B cell (primary cell): ENCODE data around the gene GNAI3. TPM values are rescaled to one million over a fixed set of nuclear protein-coding genes. Genes with fewer than 3 reads are reported as not detected.

Experiments
- ATAC-seq: fragments of 200-7000 bp; cut with Tn5 transposase; one replicate; pipeline ENCODE4 v1.10.0; 2021; ENCODE audit warnings: low read depth, mild to moderate bottlenecking, moderate number of reproducible peaks, moderate library complexity
- CTCF ChIA-PET: fragments of 350-600 bp; sonication (Branson Sonifier 250); formaldehyde crosslinking; loops from one replicate; lab custom pipeline; 2021; ENCODE audit warnings: antibody characterized with exemption, inconsistent platforms; lab: Charles Lee
- POLR2A ChIA-PET: fragments of 350-600 bp; sonication (Branson Sonifier 250); formaldehyde crosslinking; loops from one replicate; lab custom pipeline; 2021; ENCODE audit warnings: antibody characterized with exemption; lab: Charles Lee
- DNase-seq: peaks from one replicate; pipeline ENCODE4 v3.0.0; 2013
- H2AFZ ChIP-seq: 2 replicates; pipeline ENCODE4 v1.6.1; 2012; ENCODE audit warnings: mild to moderate bottlenecking, low read depth, low read length; ENCODE audit not compliant: insufficient read depth, poor library complexity, severe bottlenecking
- H3K27ac ChIP-seq, 2 donors: 1 replicate in 1 of 2; 2 replicates in 1 of 2; pipeline ENCODE4 v1.5.1; 2012 to 2013; ENCODE audit warnings: low read length in 2 of 2, mild to moderate bottlenecking in 2 of 2, moderate library complexity in 1 of 2
- H3K27me3 ChIP-seq, 4 experiments: fragments of 200-600 bp in 1 of 4; sonication (generic) in 1 of 4; replicated peaks in 1 of 4; 1 replicate in 2 of 4; 2 replicates in 2 of 4; pipeline versions ENCODE4 v1.6.1 to v1.7.0; 2013 to 2016; ENCODE audit warnings: low read length in 3 of 4, mild to moderate bottlenecking in 2 of 4, mixed read lengths in 1 of 4, moderate library complexity in 1 of 4; ENCODE audit not compliant: insufficient read depth in 4 of 4, control insufficient read depth in 3 of 4; ENCODE audit errors: control extremely low read depth in 1 of 4
- H3K36me3 ChIP-seq, 2 experiments: replicated peaks in 1 of 2; 1 replicate in 1 of 2; 2 replicates in 1 of 2; pipeline versions ENCODE4 v1.6.1 to v1.7.1; 2013; ENCODE audit warnings: low read length in 1 of 2; ENCODE audit not compliant: insufficient read depth in 2 of 2, control insufficient read depth in 1 of 2; ENCODE audit errors: control extremely low read depth in 1 of 2, extremely low read depth in 1 of 2
- H3K4me1 ChIP-seq, 2 donors: fragments of 200-600 bp in 1 of 2; sonication (generic) in 1 of 2; 1 replicate in 1 of 2; 2 replicates in 1 of 2; pipeline versions ENCODE4 v1.5.1 to v1.6.1; 2013 to 2017; ENCODE audit warnings: low read length in 2 of 2; ENCODE audit not compliant: control insufficient read depth in 2 of 2, insufficient read depth in 2 of 2
- H3K4me2 ChIP-seq: replicated peaks from 2 replicates; pipeline ENCODE3; 2012; ENCODE audit warnings: mild to moderate bottlenecking, low read depth, low read length; ENCODE audit not compliant: poor library complexity, severe bottlenecking
- H3K4me3 ChIP-seq, 5 experiments: fragments of 200-600 bp in 1 of 5; sonication (generic) in 1 of 5; 1 replicate in 3 of 5; 2 replicates in 2 of 5; pipeline versions ENCODE4 v1.5.1 to v1.7.0; 2011 to 2016; ENCODE audit warnings: low read length in 4 of 5, mild to moderate bottlenecking in 4 of 5, low read depth in 2 of 5, control low read depth in 1 of 5, moderate library complexity in 1 of 5; ENCODE audit not compliant: insufficient read depth in 1 of 5; ENCODE audit errors: control extremely low read depth in 1 of 5, extremely low read depth in 1 of 5
- H3K79me2 ChIP-seq: fragments of 200-600 bp; sonication (generic); one replicate; pipeline ENCODE4 v1.6.0; 2016; ENCODE audit warnings: low read length; ENCODE audit not compliant: control insufficient read depth, insufficient read depth
- H3K9ac ChIP-seq: fragments of 200-600 bp; sonication (generic); 2 replicates; pipeline ENCODE4 v1.6.1; 2017; ENCODE audit warnings: mild to moderate bottlenecking, low read length, moderate library complexity
- H3K9me3 ChIP-seq, 3 donors: one replicate each; pipeline versions ENCODE4 v1.6.1 to v1.7.1; 2013; ENCODE audit warnings: low read length in 2 of 3; ENCODE audit not compliant: control insufficient read depth in 2 of 3, insufficient read depth in 1 of 3; ENCODE audit errors: control extremely low read depth in 1 of 3
- H4K20me1 ChIP-seq: 2 replicates; pipeline ENCODE4 v1.6.0; 2012; ENCODE audit warnings: mild to moderate bottlenecking, low read length; ENCODE audit not compliant: insufficient read depth, control insufficient read depth, poor library complexity, severe bottlenecking
- H3K27ac Mint-ChIP-seq: one replicate; pipeline ENCODE4 v1.8.0; 2021; ENCODE audit warnings: mixed read lengths
- H3K27me3 Mint-ChIP-seq: one replicate; pipeline ENCODE4 v1.8.0; 2021; ENCODE audit warnings: mixed read lengths
- H3K4me1 Mint-ChIP-seq: one replicate; pipeline ENCODE4 v1.8.0; 2021; ENCODE audit warnings: mixed read lengths
- H3K4me3 Mint-ChIP-seq: one replicate; pipeline ENCODE4 v1.8.0; 2021; ENCODE audit warnings: mixed read lengths
- H3K9me3 Mint-ChIP-seq: one replicate; pipeline ENCODE4 v1.8.0; 2022; ENCODE audit warnings: mixed read lengths; ENCODE audit not compliant: insufficient read depth
- EZH2 ChIP-seq: IDR thresholded peaks from 2 replicates; pipeline ENCODE4 v1.6.1; 2012; ENCODE audit warnings: borderline replicate concordance, low read depth, mild to moderate bottlenecking, moderate library complexity, low read length; ENCODE audit not compliant: insufficient read depth, poor library complexity, severe bottlenecking
- WGBS: methylation state at CpG from one replicate; pipeline ENCODE4 v1.1.5; 2013; ENCODE audit warnings: missing lambda C conversion rate; ENCODE audit not compliant: insufficient coverage; 5-methylcytosine and 5-hydroxymethylcytosine counted together
- intact Hi-C: fragments of 100-400 bp; cut with micrococcal nuclease; formaldehyde crosslinking; loops from one replicate; pipeline ENCODE4 v1.10.0; 2022
- polyA plus RNA-seq: library from polyadenylated mRNA; depleted of rRNA; stranded (reverse); fragments of >200 nt; gene quantifications from 2 replicates; pipeline ENCODE4 v1.2.3, GENCODE V29; 2012
- total RNA-seq, 2 donors: library from RNA; stranded (reverse); fragments of 120-200 nt in 1 of 2; gene quantifications; 1 replicate in 1 of 2; 2 replicates in 1 of 2; pipeline versions ENCODE4 v1.2.3 to v1.2.4, GENCODE V29; 2013 to 2022
- TF ChIP-seq, protein P1 (sequence below): fragments of 200-600 bp; IDR thresholded peaks from one replicate; pipeline ENCODE4 v1.8.0; 2022; ENCODE audit warnings: antibody characterized with exemption, mild to moderate bottlenecking

GNAI3 gene
- total and polyA plus RNA-seq, 2 donors (not counting 1 experiment from before 2014, with no cell fraction given), result 1.6 to 8.5 TPM

DNA sequence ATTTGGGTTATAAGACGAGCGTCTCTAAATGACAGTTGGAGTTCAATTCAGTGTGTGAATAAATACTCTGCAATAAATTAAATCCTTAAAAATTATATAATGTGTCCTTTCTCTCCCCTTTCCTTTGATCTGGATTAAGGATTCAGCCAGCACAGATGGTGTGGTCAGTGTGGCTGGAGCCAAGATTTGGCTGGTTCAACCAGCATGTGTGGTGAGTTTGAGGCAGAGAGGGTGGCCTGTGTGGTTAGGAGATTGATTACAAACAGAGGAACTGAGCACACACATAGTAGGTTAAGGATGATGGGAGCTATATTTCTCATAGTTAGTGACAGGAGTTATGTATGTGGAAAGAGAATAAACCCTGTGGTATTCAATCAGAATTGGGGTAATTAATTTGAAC is 24.7 kb upstream of the GNAI3 start:
- ChIA-PET POLR2A (no interaction called here), CTCF (interaction anchor here (2.1 to 21.6 kb wide), 2 partner anchors 9 to 24 kb away, joined by 9 to 926 read pairs; partner anchors contain the start of genes AMIGO1, ATXN7L2 and CYB561D1)
- ATAC-seq, result no peak
- Histone ChIP-seq H4K20me1 (no peaks in the 10 kb centered on the region), H3K79me2 (no peaks in the 10 kb centered on the region), H3K36me3 (no peaks in the 10 kb centered on the region), H3K9ac (no peak overlapping the region), H3K9me3 (no peaks in the 10 kb centered on the region), H2AFZ (no peak overlapping the region), H3K4me3 (no peak overlapping the region), H3K27ac (no peak overlapping the region), H3K27me3 (peaks cover 0 to 3% (median 1%) of the 10 kb centered on the region in 4 experiments), H3K4me2 (no peak overlapping the region), H3K4me1 (no peaks in the 10 kb centered on the region)
- DNase-seq, result no peak
- H3K4me1 Mint-ChIP-seq, result no peaks in the 10 kb centered on the region
- no peaks in the 10 kb centered on the region for H3K9me3 Mint-ChIP-seq
- H3K27ac Mint-ChIP-seq, result no peak overlapping the region
- H3K27me3 Mint-ChIP-seq, result peaks cover 25% of the 10 kb centered on the region
- no peak overlapping the region for H3K4me3 Mint-ChIP-seq
- no peak for TF ChIP-seq EZH2
- TF ChIP-seq, protein P1, sequence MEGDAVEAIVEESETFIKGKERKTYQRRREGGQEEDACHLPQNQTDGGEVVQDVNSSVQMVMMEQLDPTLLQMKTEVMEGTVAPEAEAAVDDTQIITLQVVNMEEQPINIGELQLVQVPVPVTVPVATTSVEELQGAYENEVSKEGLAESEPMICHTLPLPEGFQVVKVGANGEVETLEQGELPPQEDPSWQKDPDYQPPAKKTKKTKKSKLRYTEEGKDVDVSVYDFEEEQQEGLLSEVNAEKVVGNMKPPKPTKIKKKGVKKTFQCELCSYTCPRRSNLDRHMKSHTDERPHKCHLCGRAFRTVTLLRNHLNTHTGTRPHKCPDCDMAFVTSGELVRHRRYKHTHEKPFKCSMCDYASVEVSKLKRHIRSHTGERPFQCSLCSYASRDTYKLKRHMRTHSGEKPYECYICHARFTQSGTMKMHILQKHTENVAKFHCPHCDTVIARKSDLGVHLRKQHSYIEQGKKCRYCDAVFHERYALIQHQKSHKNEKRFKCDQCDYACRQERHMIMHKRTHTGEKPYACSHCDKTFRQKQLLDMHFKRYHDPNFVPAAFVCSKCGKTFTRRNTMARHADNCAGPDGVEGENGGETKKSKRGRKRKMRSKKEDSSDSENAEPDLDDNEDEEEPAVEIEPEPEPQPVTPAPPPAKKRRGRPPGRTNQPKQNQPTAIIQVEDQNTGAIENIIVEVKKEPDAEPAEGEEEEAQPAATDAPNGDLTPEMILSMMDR, result no peak
- no CpG with 5 or more reads among the region's 2 CpGs for WGBS
- intact Hi-C loops, result no loop called here

DNA sequence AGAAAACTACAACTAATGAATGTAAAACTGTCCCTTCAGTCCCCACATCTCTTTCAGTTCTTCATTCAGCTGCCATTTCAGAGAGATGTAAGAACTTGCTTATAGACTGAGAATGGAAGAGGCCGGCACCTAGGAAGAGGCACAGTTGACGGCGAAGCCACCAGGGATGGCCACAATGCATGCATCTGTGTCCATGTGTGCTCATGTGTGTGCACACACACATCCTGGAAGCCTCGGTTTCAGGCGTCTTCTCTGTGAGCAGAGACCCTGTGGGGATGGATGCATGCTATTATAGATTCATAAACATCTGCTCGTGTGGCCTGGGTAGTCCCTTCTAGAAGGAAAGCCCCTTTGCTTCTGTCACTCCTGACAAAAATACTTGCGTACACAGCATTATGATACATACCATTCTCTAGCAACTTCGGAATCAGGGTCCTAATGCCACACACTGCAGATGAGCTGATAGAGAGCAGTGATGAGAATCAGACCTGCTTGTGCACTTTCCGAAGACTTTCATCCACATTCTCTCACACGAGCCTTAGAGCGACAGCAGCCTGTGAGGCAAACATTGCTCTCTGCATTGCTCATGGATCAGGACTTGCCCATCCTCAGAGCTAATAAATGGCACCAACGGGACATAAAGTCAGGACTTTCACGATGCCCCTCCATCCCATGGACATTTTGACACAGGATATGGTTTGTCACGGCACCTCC is 21.2 kb upstream of the GNAI3 start:
- Histone ChIP-seq H3K36me3 (no peaks in the 10 kb centered on the region), H3K9me3 (no peaks in the 10 kb centered on the region), H3K4me3 (no peak overlapping the region), H4K20me1 (no peaks in the 10 kb centered on the region), H2AFZ (no peak overlapping the region), H3K79me2 (no peaks in the 10 kb centered on the region), H3K27ac (no peak overlapping the region), H3K9ac (no peak overlapping the region), H3K27me3 (peaks cover 0 to 3% (median under 1%) of the 10 kb centered on the region in 4 experiments), H3K4me1 (peaks cover 0 to 4% of the 10 kb centered on the region in 2 donors), H3K4me2 (no peak overlapping the region)
- Mint-ChIP-seq H3K27ac (peak overlapping the region; percentile 27), H3K4me1 (peaks cover 5% of the 10 kb centered on the region), H3K27me3 (peaks cover 12% of the 10 kb centered on the region), H3K4me3 (peak overlapping the region; percentile 1), H3K9me3 (no peaks in the 10 kb centered on the region)
- peak; percentile 42 for ATAC-seq
- WGBS, result 77% methylated on average over 12 of the region's 14 CpGs
- CTCF ChIA-PET, result interaction anchor here (0.7 to 21.6 kb wide), 3 partner anchors 9 to 250 kb away, joined by 3 to 926 read pairs (median 4); partner anchors contain the start of genes AMIGO1, ATXN7L2 and CYB561D1
- intact Hi-C loops, result no loop called here
- no peak for TF ChIP-seq EZH2
- TF ChIP-seq, protein P1, result no peak
- POLR2A ChIA-PET, result no interaction called here
- no peak for DNase-seq
